Stimulated activated naive B cell treated with anti-CD40 and anti-IgM and Interleukin-4, amounts not matched to agents 10 μg/mL and 1 μg/mL and 100 μg/mL, for 72 hours (primary cell): ENCODE measurements around the gene POPDC2.

Experiments
- ATAC-seq, 2 donors: fragments of 150-1000 bp; cut with Tn5 transposase; replicated peaks; 2 replicates each; pipeline ENCODE4 v1.10.0; 2021; ENCODE audit warnings: moderate library complexity in 1 of 2
- DNase-seq: peaks from one replicate; pipeline ENCODE4 v3.0.0; 2021
- H3K27ac Mint-ChIP-seq: one replicate; pipeline ENCODE4 v1.8.0; 2022; ENCODE audit warnings: mild to moderate bottlenecking, mixed read lengths
- H3K27me3 Mint-ChIP-seq, 2 donors: one replicate each; pipeline ENCODE4 v1.8.0; 2022; ENCODE audit warnings: mixed read lengths in 2 of 2
- H3K36me3 Mint-ChIP-seq, 2 donors: one replicate each; pipeline ENCODE4 v1.8.0; 2022; ENCODE audit warnings: mixed read lengths in 2 of 2, mild to moderate bottlenecking in 1 of 2
- H3K4me1 Mint-ChIP-seq, 2 donors: one replicate each; pipeline ENCODE4 v1.8.0; 2022; ENCODE audit warnings: mixed read lengths in 2 of 2, mild to moderate bottlenecking in 1 of 2
- H3K4me3 Mint-ChIP-seq, 2 donors: one replicate each; pipeline ENCODE4 v1.8.0; 2022; ENCODE audit warnings: mild to moderate bottlenecking in 2 of 2, mixed read lengths in 2 of 2, moderate library complexity in 1 of 2
- H3K9me3 Mint-ChIP-seq, 2 donors: one replicate each; pipeline ENCODE4 v1.8.0; 2022; ENCODE audit warnings: mixed read lengths in 2 of 2, mild to moderate bottlenecking in 1 of 2

The POPDC2 gene

GRCh38 chr3:119677641-119677934 is 17.2 kb upstream of the POPDC2 start:
- Mint-ChIP-seq H3K4me3 (peak overlapping the region; percentile 93 to 94), H3K4me1 (peaks cover 13 to 26% of the 10 kb centered on the region in 2 donors), H3K9me3 (no peaks in the 10 kb centered on the region), H3K27ac (peak overlapping the region; percentile 98), H3K36me3 (peaks cover 16 to 31% of the 10 kb centered on the region in 2 donors), H3K27me3 (no peaks in the 10 kb centered on the region)
- ATAC-seq (peak in 1 of 2 donors; percentile 1), DNase-seq (no peak)

- Mint-ChIP-seq H3K4me1 (peaks cover 13 to 26% of the 10 kb centered on the region in 2 donors), H3K27me3 (no peaks in the 10 kb centered on the region), H3K36me3 (peaks cover 16 to 34% of the 10 kb centered on the region in 2 donors), H3K4me3 (peak within 1 kb of the TSS; percentile 93 to 94), H3K27ac (peak within 1 kb of the TSS; percentile 98), H3K9me3 (no peaks in the 10 kb centered on the region)
- DNase-seq (peak; percentile 95), ATAC-seq (peak; percentile 90 to 92)
These were observed 16.6 kb upstream of the POPDC2 start, which contains the start of gene COX17 for GRCh38 chr3:119676771-119677640. COX17 (minus strand) TSS chr3:119677406; CDS start chr3:119677310, 96 bp downstream.

GRCh38 chr3:119676020-119676419 is 15.6 kb upstream of the POPDC2 start:
- ATAC-seq: no peak
- no peak for DNase-seq
- H3K36me3 Mint-ChIP-seq: peaks cover 17 to 39% of the 10 kb centered on the region in 2 donors
- no peaks in the 10 kb centered on the region for H3K27me3 Mint-ChIP-seq
- H3K9me3 Mint-ChIP-seq: no peaks in the 10 kb centered on the region
- peaks cover 13 to 28% of the 10 kb centered on the region in 2 donors for H3K4me1 Mint-ChIP-seq
- peak overlapping the region; percentile 93 to 94 for H3K4me3 Mint-ChIP-seq
- peak overlapping the region; percentile 98 for H3K27ac Mint-ChIP-seq

DNA sequence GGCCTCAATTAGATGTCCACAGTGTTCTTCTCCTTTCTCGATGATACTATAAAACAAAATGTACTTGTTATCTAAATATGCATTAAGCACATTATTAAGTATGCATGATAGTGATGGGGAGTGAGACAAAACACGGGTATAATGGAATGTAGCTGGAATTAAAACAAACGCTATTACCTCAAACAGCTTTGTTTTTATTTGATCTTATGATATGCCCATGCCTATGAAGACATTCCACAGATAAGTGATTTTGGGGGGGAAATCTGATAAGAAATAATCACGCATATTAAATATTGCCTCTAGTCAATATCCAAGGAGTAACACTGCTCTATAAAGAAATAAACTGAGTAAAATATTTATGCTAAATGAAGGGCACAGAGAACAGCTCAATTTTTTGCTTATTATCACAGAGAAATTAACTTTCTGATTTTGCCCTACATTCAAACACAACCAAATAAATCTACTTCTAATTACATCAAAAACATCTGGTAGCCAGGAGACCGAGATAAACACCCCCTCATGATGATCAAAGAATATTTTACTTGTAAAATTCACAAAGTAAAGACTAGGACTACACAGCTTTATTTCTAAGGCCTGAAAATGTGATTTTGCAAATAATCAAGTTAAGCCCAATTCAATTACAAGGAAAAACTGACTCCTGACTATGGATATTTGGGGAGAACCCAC is 14.9 kb upstream of the POPDC2 start:
- Mint-ChIP-seq H3K9me3 (no peaks in the 10 kb centered on the region), H3K27me3 (no peaks in the 10 kb centered on the region), H3K27ac (peak overlapping the region; percentile 98), H3K4me3 (peak overlapping the region; percentile 93 to 94), H3K36me3 (peaks cover 22 to 46% of the 10 kb centered on the region in 2 donors), H3K4me1 (peaks cover 14 to 35% of the 10 kb centered on the region in 2 donors)
- ATAC-seq (no peak), DNase-seq (no peak)

DNA sequence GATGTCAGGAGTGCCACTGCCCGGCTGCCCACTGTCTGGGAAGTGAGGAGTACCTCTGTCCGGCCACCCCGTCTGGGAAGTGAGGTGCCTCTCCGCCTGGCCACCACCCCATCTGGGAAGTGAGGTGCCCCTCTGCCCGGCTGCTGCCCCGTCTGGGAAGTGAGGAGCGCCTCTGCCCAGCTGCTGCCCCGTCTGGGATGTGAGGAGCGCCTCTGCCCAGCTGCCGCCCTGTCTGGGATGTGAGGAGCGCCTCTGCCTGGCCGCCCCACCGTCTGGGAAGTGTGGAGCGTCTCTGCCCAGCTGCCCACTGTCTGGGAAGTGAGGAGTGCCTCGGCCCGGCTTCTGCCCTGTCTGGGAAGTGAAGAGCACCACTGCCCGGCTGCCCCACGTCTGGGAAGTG is 13.5 kb upstream of the POPDC2 start:
- DNase-seq (no peak), ATAC-seq (no peak)
- Mint-ChIP-seq H3K4me3 (peak overlapping the region in 1 of 2 donors; percentile 16), H3K27me3 (no peaks in the 10 kb centered on the region), H3K36me3 (peaks cover 29 to 52% of the 10 kb centered on the region in 2 donors), H3K4me1 (peaks cover 18 to 40% of the 10 kb centered on the region in 2 donors), H3K9me3 (no peaks in the 10 kb centered on the region), H3K27ac (peak overlapping the region; percentile 25)

GRCh38 chr3:119672776-119673175 is 12.4 kb upstream of the POPDC2 start:
- peaks cover 18 to 41% of the 10 kb centered on the region in 2 donors for H3K4me1 Mint-ChIP-seq
- H3K36me3 Mint-ChIP-seq: peaks cover 30 to 56% of the 10 kb centered on the region in 2 donors
- H3K27me3 Mint-ChIP-seq: no peaks in the 10 kb centered on the region
- H3K9me3 Mint-ChIP-seq: no peaks in the 10 kb centered on the region
- no peak overlapping the region for H3K27ac Mint-ChIP-seq
- H3K4me3 Mint-ChIP-seq: no peak overlapping the region
- ATAC-seq (no peak), DNase-seq (no peak)

- no peaks in the 10 kb centered on the region for H3K27me3 Mint-ChIP-seq
- H3K36me3 Mint-ChIP-seq: peaks cover 28 to 59% of the 10 kb centered on the region in 2 donors
- DNase-seq (no peak), ATAC-seq (no peak)
- peaks cover 17 to 36% of the 10 kb centered on the region in 2 donors for H3K4me1 Mint-ChIP-seq
- peak overlapping the region; percentile 62 for H3K27ac Mint-ChIP-seq
- no peaks in the 10 kb centered on the region for H3K9me3 Mint-ChIP-seq
- no peak overlapping the region for H3K4me3 Mint-ChIP-seq
These were observed 9.6 kb upstream of the POPDC2 start for GRCh38 chr3:119669906-119670570.

DNA sequence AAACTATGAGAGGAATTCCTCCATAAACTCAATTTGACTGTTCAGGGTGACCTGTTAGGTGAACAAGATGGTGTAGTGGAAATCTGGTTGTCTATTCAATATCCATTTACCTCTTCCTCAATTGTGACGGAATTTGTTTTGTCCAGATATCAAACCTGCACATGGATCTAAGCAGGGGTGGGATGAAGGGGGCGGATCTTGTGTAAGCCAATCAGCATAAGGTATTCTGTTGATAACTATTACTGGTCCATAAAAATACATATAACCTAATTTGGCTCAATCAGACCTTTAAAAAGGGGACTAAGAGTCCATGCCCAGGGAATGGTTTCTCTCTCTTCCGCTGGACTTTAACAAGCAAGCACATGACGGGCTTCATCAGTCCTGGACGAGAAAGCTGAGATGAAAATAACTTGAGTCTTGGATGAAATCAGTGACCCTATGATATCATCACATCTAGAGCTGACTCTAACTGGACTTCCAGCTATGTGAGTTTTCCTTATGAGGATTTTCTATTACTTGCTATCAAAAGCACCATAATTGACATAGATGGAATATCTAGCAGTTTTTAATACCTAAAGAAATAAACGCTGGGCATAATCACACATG is 5.7 kb upstream of the POPDC2 start:
- Mint-ChIP-seq H3K4me1 (peaks cover 37 to 67% of the 10 kb centered on the region in 2 donors), H3K27me3 (no peaks in the 10 kb centered on the region), H3K9me3 (peaks cover 0 to 1% of the 10 kb centered on the region in 2 donors), H3K4me3 (no peak overlapping the region), H3K36me3 (peaks cover 35 to 60% of the 10 kb centered on the region in 2 donors), H3K27ac (peak overlapping the region; percentile 84)
- DNase-seq (no peak), ATAC-seq (no peak)

GRCh38 chr3:119664850-119665379 is 4.5 kb upstream of the POPDC2 start:
- Mint-ChIP-seq H3K36me3 (peaks cover 26 to 57% of the 10 kb centered on the region in 2 donors), H3K4me3 (peak overlapping the region in 1 of 2 donors; percentile 3), H3K27me3 (no peaks in the 10 kb centered on the region), H3K9me3 (peaks cover 0 to 1% of the 10 kb centered on the region in 2 donors), H3K4me1 (peaks cover 40 to 58% of the 10 kb centered on the region in 2 donors), H3K27ac (peak overlapping the region; percentile 84)
- DNase-seq (peak; percentile 15), ATAC-seq (peak; percentile 76 to 86)

GRCh38 chr3:119664370-119664769 is 4.0 kb upstream of the POPDC2 start:
- Mint-ChIP-seq H3K27me3 (no peaks in the 10 kb centered on the region), H3K4me3 (peak overlapping the region; percentile 23 to 48), H3K27ac (peak overlapping the region; percentile 84), H3K4me1 (peaks cover 43 to 62% of the 10 kb centered on the region in 2 donors), H3K9me3 (peaks cover 0 to 1% of the 10 kb centered on the region in 2 donors), H3K36me3 (peaks cover 27 to 61% of the 10 kb centered on the region in 2 donors)
- ATAC-seq (peak in 1 of 2 donors; percentile 32), DNase-seq (no peak)

DNA sequence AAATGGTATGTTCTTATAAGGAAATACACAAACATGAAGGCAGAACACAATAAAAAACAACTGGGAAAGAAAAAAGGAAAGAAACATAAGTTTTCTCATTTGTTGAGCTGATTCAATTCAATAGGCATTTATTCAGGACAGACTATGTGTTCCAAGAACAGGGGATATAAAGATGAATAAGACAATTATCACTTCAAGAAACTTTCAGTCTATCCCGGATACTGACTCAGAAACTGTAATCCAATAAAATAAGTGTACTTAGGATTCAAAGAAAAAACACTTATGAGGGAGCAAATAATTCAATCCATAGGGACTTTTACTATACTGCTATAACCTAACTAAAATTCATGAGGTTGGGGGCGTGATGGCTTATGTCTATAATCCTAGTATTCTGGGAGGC is 3.5 kb upstream of the POPDC2 start:
- H3K36me3 Mint-ChIP-seq: peaks cover 31 to 66% of the 10 kb centered on the region in 2 donors
- DNase-seq: no peak
- H3K4me3 Mint-ChIP-seq: peak overlapping the region in 1 of 2 donors; percentile 48
- peak overlapping the region; percentile 84 for H3K27ac Mint-ChIP-seq
- ATAC-seq: no peak
- peaks cover 0 to 1% of the 10 kb centered on the region in 2 donors for H3K9me3 Mint-ChIP-seq
- H3K27me3 Mint-ChIP-seq: no peaks in the 10 kb centered on the region
- peaks cover 43 to 65% of the 10 kb centered on the region in 2 donors for H3K4me1 Mint-ChIP-seq

DNA sequence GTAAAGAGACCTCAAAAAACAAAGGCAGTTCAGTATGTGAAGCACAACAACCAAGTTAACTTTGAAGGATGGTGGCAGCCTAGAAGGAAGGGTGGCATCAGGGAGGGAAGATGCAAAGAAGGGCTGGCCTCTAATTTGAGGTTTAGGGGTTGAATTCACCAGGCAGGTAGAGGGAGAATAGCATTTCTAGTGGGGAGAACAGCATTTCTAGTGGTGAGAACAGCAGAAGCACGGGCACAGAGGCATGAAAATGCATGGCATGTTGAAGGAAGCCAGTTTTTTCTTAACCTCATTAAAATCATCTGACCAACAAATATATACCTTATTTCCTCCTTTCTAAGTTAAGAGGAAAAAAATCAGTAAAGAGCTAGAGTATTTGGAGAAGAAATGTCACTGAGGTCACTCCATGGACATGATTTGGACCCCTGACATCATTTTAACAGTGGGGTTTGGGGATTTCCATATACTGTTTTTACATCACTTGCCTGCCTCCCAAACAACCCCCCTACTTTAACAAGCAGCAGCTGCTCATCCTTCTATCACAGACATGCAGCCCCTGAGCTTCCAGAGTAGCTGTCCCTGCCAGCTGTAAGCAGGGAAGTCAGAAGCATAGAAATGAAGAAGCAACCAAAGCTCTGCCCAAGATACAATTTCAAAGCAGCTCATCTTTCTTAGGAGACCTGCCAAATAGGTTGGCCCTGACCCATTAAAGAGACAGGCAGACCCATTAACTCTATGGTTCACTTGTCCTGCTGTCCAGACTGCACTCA is 2.4 kb upstream of the POPDC2 start:
- Mint-ChIP-seq H3K4me3 (peak overlapping the region in 1 of 2 donors; percentile 5), H3K36me3 (peaks cover 33 to 68% of the 10 kb centered on the region in 2 donors), H3K27ac (peak overlapping the region; percentile 89), H3K4me1 (peaks cover 45 to 64% of the 10 kb centered on the region in 2 donors), H3K27me3 (no peaks in the 10 kb centered on the region), H3K9me3 (peaks cover 0 to 1% of the 10 kb centered on the region in 2 donors)
- DNase-seq (no peak), ATAC-seq (no peak)
